Smooth muscle cell (in vitro differentiated cells): Measurements from ENCODE around the gene RTN4. TPM values are rescaled to one million over a fixed set of nuclear protein-coding genes. Genes with fewer than 3 reads are reported as not detected.

Experiments
- DNase-seq: peaks from one replicate; lab custom pipeline; 2025; ENCODE audit not compliant: unreplicated experiment; lab: John Stamatoyannopoulos, UW
- H2AFZ ChIP-seq: fragments of 200-600 bp; sonication (generic); 2 replicates; pipeline ENCODE4 v1.6.0; 2016; ENCODE audit warnings: antibody characterized with exemption, low read depth, mild to moderate bottlenecking
- H3F3A ChIP-seq: fragments of 200-600 bp; sonication (generic); 2 replicates; pipeline ENCODE4 v1.6.0; 2017; ENCODE audit warnings: antibody characterized with exemption, low read depth
- H3K27ac ChIP-seq: fragments of 200-600 bp; sonication (generic); 2 replicates; pipeline ENCODE4 v1.5.1; 2016; ENCODE audit warnings: low read depth, mild to moderate bottlenecking
- H3K27me3 ChIP-seq: fragments of 200-600 bp; sonication (generic); 2 replicates; pipeline ENCODE4 v1.6.1; 2016; ENCODE audit warnings: low read depth, mild to moderate bottlenecking
- H3K36me3 ChIP-seq: fragments of 200-600 bp; sonication (generic); 2 replicates; pipeline ENCODE4 v1.5.1; 2016; ENCODE audit warnings: low read depth
- H3K4me1 ChIP-seq: fragments of 200-600 bp; sonication (generic); 2 replicates; pipeline ENCODE4 v1.5.1; 2016; ENCODE audit warnings: low read depth
- H3K4me2 ChIP-seq: fragments of 200-600 bp; sonication (generic); 2 replicates; pipeline ENCODE4 v1.6.0; 2016; ENCODE audit warnings: mild to moderate bottlenecking
- H3K4me3 ChIP-seq: fragments of 200-600 bp; sonication (generic); 2 replicates; pipeline ENCODE4 v1.5.1; 2016; ENCODE audit warnings: mild to moderate bottlenecking
- H3K79me2 ChIP-seq: fragments of 200-600 bp; sonication (generic); 2 replicates; pipeline ENCODE4 v1.6.0; 2016; ENCODE audit warnings: low read depth, mild to moderate bottlenecking
- H3K9ac ChIP-seq: fragments of 200-600 bp; sonication (generic); 2 replicates; pipeline ENCODE4 v1.6.0; 2016; ENCODE audit warnings: low read depth
- H3K9me3 ChIP-seq: fragments of 200-600 bp; sonication (generic); replicated peaks from 2 replicates; pipeline ENCODE4 v1.5.1; 2016; ENCODE audit warnings: low read depth
- H4K20me1 ChIP-seq: fragments of 200-600 bp; sonication (generic); 2 replicates; pipeline ENCODE4 v1.6.0; 2016; ENCODE audit warnings: low read depth
- WGBS: methylation state at CpG from one replicate; pipeline ENCODE4 v1.1.7; 2016; ENCODE audit warnings: low lambda C conversion rate; 5-methylcytosine and 5-hydroxymethylcytosine counted together
- polyA plus RNA-seq: library from polyadenylated mRNA; unstranded; fragments of >200 nt; fragmentation: Nextera tagmentation; extraction: Ambion mirVana; gene quantifications from 2 replicates; pipeline ENCODE4 v1.2.1, GENCODE V29; 2016
- total RNA-seq: library from RNA; depleted of rRNA; stranded (reverse); fragments of >200 nt; gene quantifications from 2 replicates; pipeline ENCODE4 v1.2.3, GENCODE V29; 2014
- TF ChIP-seq, protein P1 (sequence below): fragments of 200-600 bp; sonication (generic); IDR thresholded peaks from 2 replicates; pipeline ENCODE4 v1.5.1; 2017; ENCODE audit warnings: borderline replicate concordance, mild to moderate bottlenecking, antibody characterized with exemption; ENCODE audit not compliant: insufficient read depth, poor library complexity, severe bottlenecking

The RTN4 gene
- total and polyA plus RNA-seq, 2 experiments from 2014 or later = 295 to 335 TPM

DNA sequence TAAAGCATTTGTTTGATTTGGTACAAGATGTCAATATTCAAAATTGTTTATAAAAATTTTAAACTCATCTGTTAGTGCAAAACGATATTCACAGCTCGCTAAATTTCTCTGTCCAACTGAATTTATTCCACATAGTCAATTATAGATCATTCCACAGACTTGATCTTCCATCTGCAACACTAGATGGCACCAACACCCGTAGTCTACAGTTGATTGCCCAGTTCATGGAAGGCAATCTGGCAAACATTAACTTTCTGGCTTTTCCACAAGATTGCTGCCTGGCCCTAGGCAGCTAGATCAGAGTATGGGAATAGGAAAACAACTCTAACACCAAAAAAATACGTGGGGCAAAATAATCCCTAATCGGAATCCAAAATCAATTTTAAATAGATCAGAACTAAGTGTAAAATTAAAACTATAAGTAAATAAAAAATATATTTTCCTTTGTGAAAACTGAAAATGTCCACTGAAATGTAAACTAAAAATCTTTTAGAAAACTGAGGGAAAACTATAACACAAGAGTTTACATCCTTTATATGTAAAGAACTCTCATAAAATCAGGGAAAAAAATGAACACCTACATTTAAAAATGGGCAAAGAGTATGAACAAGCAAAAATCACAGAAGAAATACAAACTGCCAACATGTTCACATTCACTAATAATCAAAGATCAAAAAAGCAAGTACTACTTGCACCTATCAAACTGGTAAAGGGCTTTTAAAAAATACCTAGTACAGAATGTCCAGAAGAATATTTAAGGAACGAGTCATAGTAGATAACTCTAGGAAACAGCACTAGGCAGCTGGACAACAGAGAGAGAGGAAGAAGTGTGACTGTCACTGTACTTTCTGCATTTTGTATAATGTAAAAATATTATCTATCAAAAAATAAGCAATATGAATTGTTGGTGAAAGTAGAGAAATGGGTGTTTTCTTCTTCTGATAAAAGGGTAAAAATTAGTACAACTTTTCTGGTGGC is 35.0 kb downstream of the RTN4 start:
- TF ChIP-seq, protein P1, sequence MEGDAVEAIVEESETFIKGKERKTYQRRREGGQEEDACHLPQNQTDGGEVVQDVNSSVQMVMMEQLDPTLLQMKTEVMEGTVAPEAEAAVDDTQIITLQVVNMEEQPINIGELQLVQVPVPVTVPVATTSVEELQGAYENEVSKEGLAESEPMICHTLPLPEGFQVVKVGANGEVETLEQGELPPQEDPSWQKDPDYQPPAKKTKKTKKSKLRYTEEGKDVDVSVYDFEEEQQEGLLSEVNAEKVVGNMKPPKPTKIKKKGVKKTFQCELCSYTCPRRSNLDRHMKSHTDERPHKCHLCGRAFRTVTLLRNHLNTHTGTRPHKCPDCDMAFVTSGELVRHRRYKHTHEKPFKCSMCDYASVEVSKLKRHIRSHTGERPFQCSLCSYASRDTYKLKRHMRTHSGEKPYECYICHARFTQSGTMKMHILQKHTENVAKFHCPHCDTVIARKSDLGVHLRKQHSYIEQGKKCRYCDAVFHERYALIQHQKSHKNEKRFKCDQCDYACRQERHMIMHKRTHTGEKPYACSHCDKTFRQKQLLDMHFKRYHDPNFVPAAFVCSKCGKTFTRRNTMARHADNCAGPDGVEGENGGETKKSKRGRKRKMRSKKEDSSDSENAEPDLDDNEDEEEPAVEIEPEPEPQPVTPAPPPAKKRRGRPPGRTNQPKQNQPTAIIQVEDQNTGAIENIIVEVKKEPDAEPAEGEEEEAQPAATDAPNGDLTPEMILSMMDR = peak; percentile 57
- WGBS = 54% methylated on average over 6 of the region's 6 CpGs
- H3K79me2 ChIP-seq = peaks cover 100% of the 10 kb centered on the region
- no peak for DNase-seq
- peak overlapping the region; percentile 18 for H3K4me2 ChIP-seq
- peaks cover 100% of the 10 kb centered on the region for H4K20me1 ChIP-seq
- peaks cover 5% of the 10 kb centered on the region for H3F3A ChIP-seq
- no peak overlapping the region for H3K9ac ChIP-seq
- peak overlapping the region; percentile 76 for H3K27ac ChIP-seq
- peaks cover 46% of the 10 kb centered on the region for H3K4me1 ChIP-seq
- no peaks in the 10 kb centered on the region for H3K27me3 ChIP-seq
- no peaks in the 10 kb centered on the region for H3K9me3 ChIP-seq
- H3K36me3 ChIP-seq = no peaks in the 10 kb centered on the region
- peak overlapping the region; percentile 4 for H3K4me3 ChIP-seq
- no peak overlapping the region for H2AFZ ChIP-seq

DNA sequence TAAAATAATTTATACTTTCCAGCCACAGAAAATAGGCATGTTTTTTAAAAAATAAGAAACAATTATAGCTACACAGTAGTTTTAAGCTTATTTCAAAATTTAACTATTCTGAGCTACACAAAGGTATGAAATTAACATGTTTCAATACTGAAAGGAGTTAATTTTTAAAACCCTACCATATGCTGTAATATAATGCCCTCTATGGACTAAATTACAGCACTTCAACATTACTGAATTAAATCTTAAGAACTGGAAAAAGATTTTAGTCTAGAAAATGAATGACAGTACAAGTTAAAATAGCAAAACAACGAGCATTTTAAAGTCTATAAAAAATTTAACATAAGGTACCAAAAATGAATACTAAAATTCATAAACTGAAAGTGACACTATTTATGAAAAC is 36.3 kb downstream of the RTN4 start:
- Histone ChIP-seq H3K27me3 (no peaks in the 10 kb centered on the region), H3K9ac (no peak overlapping the region), H3K4me2 (peak overlapping the region; percentile 70), H3F3A (no peaks in the 10 kb centered on the region), H2AFZ (no peak overlapping the region), H3K4me3 (no peak overlapping the region), H3K36me3 (no peaks in the 10 kb centered on the region), H4K20me1 (peaks cover 100% of the 10 kb centered on the region), H3K27ac (peak overlapping the region; percentile 76), H3K9me3 (no peaks in the 10 kb centered on the region), H3K79me2 (peaks cover 100% of the 10 kb centered on the region), H3K4me1 (peaks cover 59% of the 10 kb centered on the region)
- DNase-seq = no peak
- TF ChIP-seq, protein P1 = no peak
- WGBS = 95% methylated on average over 1 of the region's 1 CpG

DNA sequence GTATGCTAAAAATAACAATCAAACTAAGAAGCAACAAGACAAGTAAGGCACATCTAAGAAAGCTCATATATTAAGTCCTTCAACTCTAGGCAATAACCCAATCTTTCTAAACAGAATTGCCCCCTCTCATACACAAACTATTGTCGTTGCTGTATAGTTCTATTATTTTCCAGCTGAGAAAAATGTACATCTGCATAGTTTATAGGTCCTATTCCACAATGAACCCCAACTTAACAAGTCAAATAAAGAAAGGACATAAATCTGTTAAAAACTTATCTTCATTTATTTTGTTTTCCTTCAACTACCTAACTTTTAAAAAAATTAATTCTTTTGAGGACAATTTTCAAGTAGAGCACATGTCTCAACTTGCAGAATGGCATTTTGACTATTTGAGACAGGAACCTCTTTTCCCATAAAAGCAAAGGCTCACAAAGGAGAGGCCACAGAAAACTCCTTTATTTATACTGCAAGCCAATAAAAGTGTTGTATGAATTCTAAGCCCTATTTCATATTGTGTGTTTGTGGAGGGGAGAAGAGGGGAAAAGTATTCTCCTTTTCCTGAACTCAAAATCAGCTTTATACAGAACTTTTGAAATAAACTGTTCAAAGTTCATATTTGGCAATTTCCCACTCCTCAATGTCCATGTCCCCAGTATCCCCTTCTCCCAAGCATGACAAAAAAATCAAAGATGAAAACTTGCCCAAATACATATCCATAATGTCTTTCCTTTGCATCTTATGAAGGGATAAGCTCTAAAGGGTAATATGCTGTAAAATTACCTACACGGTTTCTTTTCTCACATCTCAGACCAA is 37.4 kb downstream of the RTN4 start:
- peaks cover 100% of the 10 kb centered on the region for H4K20me1 ChIP-seq
- DNase-seq = no peak
- peak overlapping the region; percentile 16 for H3K9ac ChIP-seq
- H3K27me3 ChIP-seq = no peaks in the 10 kb centered on the region
- no peak overlapping the region for H2AFZ ChIP-seq
- no peaks in the 10 kb centered on the region for H3K36me3 ChIP-seq
- WGBS = 69% methylated on average over 2 of the region's 2 CpGs
- peak overlapping the region; percentile 15 for H3K4me3 ChIP-seq
- H3K79me2 ChIP-seq = peaks cover 100% of the 10 kb centered on the region
- peak overlapping the region; percentile 76 for H3K27ac ChIP-seq
- TF ChIP-seq, protein P1 = no peak
- H3K4me2 ChIP-seq = peak overlapping the region; percentile 70
- no peaks in the 10 kb centered on the region for H3K9me3 ChIP-seq
- H3F3A ChIP-seq = peaks cover 5% of the 10 kb centered on the region
- peaks cover 65% of the 10 kb centered on the region for H3K4me1 ChIP-seq
